HG03469 (cell line): ENCODE results near the gene RFTN1.

Source experiments
- ATAC-seq: cut with Tn5 transposase; IDR thresholded peaks from one replicate; pipeline ENCODE4 v1.9.1; 2021; ENCODE audit warnings: mild to moderate bottlenecking, moderate library complexity, moderate number of reproducible peaks; ENCODE audit not compliant: unreplicated experiment

RFTN1 gene

DNA sequence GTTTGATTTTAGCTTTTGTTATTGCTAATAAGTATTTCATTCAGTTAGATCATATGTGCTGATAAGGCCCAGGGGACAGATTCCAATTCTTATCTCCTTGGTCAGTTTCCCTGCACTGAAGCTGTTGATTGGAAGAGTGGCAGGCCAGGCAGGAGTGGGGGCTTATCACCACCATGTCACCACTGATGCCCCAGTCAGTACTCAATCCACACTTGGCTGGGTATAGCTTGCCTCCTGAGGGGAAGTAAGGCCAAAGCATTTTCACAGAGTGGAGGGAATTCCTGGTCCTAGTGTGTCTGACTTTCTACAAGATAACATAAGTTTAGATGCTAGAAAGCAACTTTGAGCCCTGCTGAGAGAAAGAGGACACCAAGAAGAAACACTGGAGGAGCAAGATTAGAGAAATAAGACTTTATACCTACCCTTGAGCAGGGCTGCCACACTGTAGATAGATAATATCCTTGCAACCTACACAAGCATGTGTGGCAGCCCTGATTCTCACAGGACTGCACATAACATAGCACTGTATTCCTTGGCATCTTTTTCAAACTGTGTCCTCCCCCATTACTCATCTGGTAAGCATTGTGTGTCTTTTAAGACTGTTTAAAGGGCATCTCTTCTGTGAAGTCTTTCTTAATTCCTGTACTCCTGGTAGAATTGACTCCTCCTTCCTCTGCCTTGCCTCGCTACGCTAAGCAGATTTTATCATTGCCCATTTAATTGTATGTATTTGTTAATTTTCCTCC lies 224.2 kb downstream of the RFTN1 start:
- no peak for ATAC-seq

DNA sequence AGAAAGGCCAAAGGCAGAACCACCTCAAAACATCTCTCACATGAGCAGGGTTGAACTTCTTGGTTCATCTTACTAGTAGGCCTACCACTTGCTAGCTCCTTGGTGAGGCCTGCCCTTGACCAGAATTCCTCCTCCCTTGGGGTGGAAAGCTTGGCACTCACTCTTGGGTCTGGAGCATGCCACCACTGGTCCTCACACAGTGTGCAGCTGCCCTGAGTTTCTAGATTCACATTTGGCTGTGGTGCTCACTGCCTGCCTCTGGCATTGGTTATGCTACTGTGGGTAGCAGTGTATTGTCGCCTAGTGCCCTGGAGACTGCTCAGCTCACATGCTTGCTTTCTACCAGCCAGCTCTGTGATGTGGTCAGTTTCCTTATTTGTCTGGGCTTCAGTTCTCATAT lies 224.8 kb downstream of the RFTN1 start:
- no peak for ATAC-seq

DNA sequence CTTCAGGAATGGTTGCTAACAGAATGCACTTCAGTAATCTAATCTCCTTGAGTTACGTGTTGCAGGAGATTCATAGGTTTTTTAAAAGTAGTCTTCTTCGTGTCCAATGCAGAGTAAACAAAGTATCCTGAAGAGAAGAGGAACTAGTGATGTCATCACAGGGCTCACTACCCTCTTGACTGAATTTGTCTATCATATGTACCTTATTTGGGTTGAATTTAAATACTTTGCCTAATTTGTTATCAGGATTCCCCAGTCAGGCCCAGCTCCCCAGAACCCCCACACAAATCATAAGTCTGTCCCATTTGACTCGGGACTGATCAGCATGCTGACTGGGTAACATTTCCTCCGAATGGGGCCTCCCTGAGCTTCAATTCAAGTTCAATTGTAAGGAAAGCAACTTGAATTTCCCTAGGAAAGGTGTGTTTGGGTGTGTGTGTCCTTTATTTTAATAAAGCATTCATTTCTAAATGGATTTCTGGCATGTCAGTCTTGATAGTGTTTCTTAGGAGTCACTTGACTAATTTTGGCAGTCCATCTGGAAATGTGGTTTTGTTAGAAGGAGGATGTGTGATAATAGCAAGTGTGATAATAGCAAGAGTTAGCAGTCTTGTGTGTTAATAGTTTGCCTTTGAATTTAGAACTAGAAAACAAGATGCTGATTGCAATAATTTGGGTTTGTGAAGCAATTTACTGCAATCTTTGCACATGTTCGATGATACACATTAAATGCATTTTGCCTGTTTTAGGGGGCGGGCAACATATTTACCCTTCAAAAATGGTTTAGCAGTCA lies 226.6 kb downstream of the RFTN1 start:
- no peak for ATAC-seq

DNA sequence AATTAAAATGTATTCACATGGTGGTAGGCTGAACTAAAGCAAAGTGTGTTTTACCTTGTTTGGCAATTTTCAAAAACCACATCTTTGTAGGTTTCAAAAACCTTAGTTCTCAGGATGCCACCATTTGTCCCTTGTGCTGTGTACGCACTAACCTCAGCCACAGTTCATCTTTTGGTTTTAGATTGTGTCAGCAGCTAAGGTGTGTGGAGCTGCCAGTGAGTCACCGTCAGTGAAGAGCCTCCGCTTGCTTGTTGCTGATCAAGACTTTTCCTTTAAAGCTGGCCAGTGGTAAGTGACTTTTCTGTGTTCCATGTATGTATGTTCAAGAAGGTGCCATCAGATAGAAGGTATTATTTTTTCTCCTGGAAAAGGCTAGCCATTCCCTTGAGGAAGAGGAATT lies 227.3 kb downstream of the RFTN1 start:
- peak; percentile 74 for ATAC-seq

DNA sequence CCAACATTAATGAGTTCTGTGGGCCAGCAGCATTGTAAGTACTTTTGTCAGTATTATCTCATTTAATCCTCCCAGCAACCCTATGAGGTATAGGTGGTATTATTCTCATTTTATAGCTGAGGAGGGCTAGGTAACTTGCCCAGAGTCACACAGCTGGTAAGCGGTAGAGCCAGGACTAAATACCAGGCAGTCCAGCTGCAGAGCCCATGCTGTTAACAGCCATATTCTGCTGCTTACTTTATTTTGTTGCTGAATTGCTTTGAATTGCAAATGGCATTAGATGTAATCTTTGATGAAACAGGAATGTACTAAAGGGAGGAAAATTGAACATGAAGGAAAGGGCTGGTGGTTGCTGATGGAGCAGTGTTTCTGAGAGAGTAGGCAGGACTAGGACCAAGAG lies 228.9 kb downstream of the RFTN1 start:
- no peak for ATAC-seq

DNA sequence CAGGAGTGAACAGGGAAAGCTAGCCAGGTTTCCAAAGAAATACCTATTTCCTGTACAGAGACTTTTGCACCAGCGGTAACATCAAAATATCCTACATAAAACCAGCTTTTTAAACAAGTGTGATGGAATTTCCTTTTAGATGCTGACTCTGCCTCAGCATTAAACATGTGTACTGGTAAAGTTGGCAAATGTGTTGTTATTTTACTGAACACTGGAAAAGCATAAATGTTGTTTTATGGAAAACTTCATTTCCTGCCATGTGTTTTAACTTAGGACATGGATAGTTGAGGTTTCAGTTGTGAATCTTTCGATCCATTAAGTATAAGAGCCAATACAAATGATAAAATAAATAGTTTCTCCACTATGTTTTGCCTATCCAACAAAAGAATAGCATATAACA lies 232.8 kb downstream of the RFTN1 start:
- no peak for ATAC-seq

DNA sequence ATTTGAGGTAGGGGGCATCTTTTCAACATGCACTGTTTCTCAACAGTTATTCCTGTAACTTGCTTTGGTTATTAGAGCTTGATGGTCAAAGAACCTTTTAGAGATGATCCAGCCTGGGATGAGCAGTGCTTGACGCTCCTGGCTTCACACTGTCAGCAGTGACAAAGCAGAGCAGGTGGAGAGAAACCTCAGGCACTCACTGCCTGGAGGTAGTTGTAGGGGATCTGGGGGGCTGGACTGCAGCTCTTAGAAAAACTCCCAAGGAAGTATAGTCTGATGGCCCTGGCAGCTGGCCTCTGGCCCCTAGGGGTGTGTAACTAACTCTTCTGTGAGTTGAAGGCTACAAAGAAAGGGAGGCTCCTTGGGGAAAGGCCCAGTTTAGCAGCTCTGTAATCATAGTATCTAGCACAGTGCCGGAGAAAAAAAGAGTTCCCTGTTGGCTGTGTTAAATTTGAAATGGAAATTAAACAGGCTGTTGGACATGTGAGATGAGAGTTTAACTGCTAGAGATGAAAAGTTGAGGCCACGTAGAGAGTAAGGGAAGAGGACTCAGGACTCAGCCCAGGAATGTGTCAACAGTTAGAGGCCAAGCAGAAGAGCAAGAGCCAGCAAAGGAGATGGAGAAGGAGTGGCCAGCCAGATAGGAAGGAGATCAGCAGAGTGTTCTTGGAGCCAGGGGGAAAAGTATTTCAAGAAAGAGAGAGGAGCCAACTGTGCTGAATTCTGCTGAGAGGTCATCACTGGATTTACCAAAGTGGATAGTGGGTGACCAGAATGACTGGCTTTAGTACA lies 234.3 kb downstream of the RFTN1 start:
- ATAC-seq = no peak

DNA sequence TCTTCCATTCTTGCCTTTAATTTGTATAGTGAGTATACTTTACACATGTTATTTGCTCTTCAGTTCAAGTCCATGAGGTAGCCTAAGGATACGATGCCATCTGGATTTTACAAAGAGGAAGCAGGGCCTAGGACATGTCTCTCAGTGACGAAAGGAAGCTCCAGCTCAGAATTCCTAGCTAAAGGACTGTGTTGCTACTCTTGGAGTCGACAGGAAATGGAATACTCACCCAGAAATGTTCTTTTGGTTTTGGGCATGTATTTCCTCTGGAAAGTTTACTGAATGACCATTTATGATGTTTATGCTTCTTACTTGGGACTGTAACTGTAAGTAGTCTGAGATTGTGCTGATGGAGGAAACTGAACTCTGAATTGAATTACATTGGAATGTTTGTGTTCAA lies 236.0 kb downstream of the RFTN1 start:
- no peak for ATAC-seq

DNA sequence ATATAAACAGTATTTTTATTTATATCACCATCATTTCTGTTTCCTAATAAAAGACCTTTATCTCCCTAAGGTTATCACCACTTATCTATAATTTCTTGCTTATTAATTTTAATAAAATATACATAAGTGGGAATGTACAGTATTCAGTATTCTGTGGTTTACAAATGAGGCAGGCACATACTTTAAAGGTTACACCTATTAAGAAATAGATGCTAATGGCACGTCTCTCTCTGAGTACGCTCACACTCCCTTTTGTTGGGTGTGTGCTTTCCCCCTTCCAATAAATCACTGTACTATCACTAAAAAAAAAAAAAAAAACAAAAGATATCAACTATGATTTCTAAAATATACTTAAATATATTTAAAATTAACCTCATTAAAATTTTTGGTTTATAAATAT lies 239.6 kb downstream of the RFTN1 start:
- ATAC-seq = no peak

DNA sequence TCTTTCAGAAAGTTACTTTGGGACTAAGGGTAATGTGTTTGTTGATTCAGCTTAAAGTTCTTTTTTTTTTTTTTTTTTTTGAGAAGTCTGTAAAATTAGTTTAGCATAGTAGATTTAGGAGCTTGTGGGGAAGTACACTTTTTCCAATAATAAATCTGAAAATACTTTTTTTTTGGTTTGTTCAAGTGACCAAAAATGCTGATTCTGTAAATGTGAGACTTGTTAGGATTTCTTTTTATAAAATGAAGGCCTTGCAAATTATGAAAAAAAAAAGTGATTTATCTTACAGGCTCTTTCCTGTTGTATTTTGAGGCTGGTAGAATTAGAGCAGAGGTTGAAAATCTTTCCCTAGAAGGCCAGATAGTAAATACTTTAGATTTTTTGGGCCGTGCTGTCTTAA lies 240.9 kb downstream of the RFTN1 start:
- no peak for ATAC-seq

DNA sequence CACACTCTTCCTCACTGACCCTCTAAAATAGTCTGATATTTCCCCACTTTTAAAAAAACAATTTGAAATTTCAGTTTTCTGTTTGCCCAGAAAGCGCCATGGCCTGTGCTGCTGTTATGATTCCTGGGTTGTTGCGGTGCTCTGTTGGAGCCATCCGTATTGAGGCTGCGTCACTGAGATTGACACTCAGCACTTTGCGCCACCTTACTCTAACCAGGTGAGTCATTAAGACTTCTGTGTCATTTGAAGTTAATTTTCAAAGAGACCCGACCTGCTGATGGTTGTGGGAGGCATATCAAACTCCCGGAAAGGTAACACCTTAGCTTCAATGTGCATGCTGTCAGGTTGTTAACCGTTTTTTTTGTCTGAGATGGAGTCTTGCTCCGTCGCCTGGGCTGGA lies 242.6 kb downstream of the RFTN1 start:
- no peak for ATAC-seq

DNA sequence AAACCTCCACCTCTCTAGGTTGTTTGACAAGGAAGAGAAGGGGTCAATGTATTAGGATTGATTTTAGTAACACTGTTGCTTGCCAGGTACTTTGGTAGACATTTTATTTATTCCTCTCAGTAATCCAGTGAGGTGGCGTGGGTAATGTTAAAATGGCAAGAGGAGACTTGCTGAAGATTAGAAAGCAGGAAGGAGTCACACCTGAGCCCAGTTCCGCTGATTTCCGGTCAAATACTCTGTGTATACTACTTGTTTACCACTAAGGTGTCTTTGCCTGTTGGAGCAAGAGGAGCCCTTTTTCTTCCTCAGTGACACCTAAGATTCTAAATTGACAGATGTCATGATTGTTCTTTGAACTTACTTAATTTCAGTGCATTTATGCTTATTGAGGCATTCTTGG lies 246.8 kb downstream of the RFTN1 start:
- no peak for ATAC-seq
